AG04449 (cell line): Measurements from ENCODE around the gene CHRDL2.

Source experiments
- CTCF ChIA-PET: fragments of 350-600 bp; formaldehyde crosslinking; extraction: SDS; loops from one replicate; lab custom pipeline; 2021; ENCODE audit warnings: antibody characterized with exemption; lab: Yijun Ruan, JAX
- POLR2A ChIA-PET: fragments of 400-600, 350-600 bp; formaldehyde crosslinking; extraction: SDS; loops from one replicate; lab custom pipeline; 2020; ENCODE audit warnings: antibody characterized with exemption, inconsistent platforms; lab: Yijun Ruan, JAX
- DNase-seq: peaks from one replicate; pipeline ENCODE4 v3.0.0-alpha.2; 2010; ENCODE audit warnings: low read depth, low spot score
- H3K4me3 ChIP-seq: 2 replicates; pipeline ENCODE4 v1.5.1; 2011; ENCODE audit warnings: low read depth, mild to moderate bottlenecking, control low read depth, low read length
- TF ChIP-seq, protein P1 (sequence below): IDR thresholded peaks from one replicate; pipeline ENCODE4 v1.5.1; 2011; ENCODE audit warnings: mild to moderate bottlenecking, moderate library complexity, low read length, control low read depth, inconsistent platforms; ENCODE audit not compliant: insufficient read depth; ENCODE audit errors: missing control alignments

CHRDL2 gene

DNA sequence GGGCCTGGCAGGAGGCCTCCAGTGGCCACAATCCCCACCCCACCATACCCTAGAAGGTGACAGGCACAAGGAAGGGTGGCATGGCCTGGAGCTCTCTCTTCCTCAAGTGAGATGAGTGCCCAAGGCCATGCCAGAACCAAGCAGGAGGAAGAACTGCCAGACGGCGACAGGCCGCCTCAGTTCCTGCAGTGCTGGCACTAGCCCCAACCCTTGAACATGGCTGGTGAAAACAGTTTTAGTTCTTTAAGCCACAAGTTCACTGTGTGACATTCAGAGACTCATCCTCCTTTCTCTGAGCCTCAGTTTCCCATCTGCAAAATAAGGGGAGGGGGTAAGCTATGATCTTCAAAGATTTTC lies 9.8 kb downstream of the CHRDL2 start:
- CTCF ChIA-PET = interaction anchor here (1.2 to 12.6 kb wide), 5 partner anchors 8 to 107 kb away, joined by 3 to 305 read pairs (median 10); no protein-coding TSS in a partner anchor
- POLR2A ChIA-PET = no interaction called here
- DNase-seq = no peak
- no peak overlapping the region for H3K4me3 ChIP-seq
- TF ChIP-seq, protein P1, sequence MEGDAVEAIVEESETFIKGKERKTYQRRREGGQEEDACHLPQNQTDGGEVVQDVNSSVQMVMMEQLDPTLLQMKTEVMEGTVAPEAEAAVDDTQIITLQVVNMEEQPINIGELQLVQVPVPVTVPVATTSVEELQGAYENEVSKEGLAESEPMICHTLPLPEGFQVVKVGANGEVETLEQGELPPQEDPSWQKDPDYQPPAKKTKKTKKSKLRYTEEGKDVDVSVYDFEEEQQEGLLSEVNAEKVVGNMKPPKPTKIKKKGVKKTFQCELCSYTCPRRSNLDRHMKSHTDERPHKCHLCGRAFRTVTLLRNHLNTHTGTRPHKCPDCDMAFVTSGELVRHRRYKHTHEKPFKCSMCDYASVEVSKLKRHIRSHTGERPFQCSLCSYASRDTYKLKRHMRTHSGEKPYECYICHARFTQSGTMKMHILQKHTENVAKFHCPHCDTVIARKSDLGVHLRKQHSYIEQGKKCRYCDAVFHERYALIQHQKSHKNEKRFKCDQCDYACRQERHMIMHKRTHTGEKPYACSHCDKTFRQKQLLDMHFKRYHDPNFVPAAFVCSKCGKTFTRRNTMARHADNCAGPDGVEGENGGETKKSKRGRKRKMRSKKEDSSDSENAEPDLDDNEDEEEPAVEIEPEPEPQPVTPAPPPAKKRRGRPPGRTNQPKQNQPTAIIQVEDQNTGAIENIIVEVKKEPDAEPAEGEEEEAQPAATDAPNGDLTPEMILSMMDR = no peak

DNA sequence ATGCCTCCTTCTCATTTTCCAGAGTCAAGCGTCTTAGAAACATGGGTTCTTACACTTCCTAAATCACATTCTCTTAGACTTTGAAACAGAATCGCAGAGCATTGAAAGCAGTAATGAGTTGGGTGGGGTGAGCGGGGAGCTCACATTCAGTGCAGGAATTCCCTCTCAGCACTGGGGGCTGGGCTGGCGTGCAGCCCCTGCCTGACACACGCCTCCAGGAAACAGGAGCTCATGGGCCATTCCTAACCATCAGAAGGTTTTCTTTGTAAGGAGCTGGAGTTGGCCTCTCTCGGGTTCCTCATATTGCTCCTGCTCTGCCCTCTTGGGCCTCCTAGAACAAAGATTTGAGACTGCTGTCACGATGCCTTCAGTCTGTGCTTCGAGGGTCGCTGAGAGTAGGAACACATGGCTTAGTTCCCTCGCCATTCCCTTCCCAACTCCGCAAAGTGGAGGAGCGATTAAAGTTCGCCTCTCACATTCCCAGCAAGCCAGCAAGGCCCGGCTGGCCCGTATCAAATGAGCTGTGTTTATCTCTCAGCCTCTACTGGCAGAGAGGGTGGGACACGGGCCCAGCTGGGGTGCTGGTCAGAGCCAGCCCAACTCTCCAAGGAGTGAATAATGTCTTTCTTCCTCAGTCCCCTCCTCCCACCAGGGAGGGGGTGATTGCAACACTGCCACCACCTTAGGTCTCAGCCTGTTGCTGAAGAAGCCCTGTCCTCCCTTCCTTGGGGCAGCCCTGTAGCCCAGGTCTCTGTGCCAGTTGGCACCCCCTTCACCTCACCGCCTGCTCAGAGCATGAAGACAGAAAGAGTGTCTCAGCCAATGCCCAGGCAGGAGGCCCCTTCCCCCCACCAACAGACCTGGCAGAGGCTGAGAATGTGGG lies 10.4 kb downstream of the CHRDL2 start:
- ChIA-PET CTCF (interaction anchor here (0.6 to 12.6 kb wide), 11 partner anchors 8 to 268 kb away, joined by 3 to 305 read pairs (median 4); no protein-coding TSS in a partner anchor), POLR2A (no interaction called here)
- DNase-seq = no peak
- no peak overlapping the region for H3K4me3 ChIP-seq
- TF ChIP-seq, protein P1 = no peak

DNA sequence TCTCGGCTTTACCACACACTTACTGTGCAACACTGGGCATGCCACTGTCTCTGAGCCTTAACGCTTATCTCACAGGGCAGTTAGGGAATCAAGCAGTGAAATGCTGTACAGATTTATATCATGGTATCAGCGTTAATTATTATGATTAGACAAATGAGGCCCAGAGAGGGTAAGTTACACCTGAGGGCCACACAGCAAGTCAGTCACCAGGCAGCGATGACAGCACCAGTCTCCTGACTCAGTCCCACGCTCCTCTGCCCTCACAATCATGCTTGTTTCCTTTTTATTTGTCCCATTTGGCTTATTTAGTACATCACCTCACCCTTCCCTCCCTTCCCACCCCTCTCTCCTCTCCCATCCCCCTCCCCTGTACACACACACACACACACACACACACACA lies 12.2 kb downstream of the CHRDL2 start:
- CTCF ChIA-PET = interaction anchor here (12.6 kb wide), 1 partner anchor 16 kb away, joined by 305 read pairs; no protein-coding TSS in a partner anchor
- TF ChIP-seq, protein P1 = no peak

DNA sequence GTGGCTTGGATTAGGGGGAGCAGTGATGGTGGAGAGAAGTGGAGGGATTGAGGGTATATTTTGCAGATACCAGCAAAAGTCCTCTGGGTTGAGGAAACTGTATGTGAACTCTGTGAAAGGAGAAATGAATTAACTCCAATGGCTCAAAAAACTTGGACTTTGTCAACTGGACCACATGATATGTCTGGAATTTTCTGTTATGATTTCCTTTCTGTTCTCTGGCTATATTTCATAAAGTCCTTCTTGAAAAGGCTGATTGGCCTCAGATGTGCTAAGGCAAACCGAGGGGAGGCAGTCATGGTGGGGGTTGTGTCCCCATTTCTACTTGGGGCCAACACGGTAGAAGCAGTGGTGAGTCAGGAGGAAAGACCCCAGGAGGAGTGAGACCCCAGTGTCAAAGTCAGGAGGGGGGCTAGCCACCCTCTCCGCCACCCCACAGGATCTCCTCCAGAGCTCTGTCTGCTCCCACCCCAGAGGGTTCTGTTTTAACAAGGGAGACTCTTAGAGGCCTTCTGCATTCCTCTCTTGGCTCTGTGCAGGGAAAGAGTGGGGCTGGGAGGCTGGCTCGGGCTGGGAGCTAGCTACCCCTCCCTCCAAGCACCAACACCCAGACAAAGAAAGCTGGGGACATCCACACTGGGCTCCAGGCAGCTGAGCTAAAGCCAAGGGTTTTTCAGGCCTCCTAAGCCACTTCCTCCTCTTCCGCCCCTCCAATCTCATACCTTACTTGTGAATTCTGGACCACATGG lies 13.8 kb downstream of the CHRDL2 start:
- no peak for DNase-seq
- H3K4me3 ChIP-seq = no peak overlapping the region
- TF ChIP-seq, protein P1 = no peak
- POLR2A ChIA-PET = no interaction called here
- CTCF ChIA-PET = interaction anchor here (3.9 to 4.5 kb wide), 2 partner anchors 9 to 15 kb away, joined by 31 to 38 read pairs; no protein-coding TSS in a partner anchor

More for the DNA sequence above, 12.2 kb downstream of the CHRDL2 start:
- no peak overlapping the region for H3K4me3 ChIP-seq
- POLR2A ChIA-PET = no interaction called here
- no peak for DNase-seq

DNA sequence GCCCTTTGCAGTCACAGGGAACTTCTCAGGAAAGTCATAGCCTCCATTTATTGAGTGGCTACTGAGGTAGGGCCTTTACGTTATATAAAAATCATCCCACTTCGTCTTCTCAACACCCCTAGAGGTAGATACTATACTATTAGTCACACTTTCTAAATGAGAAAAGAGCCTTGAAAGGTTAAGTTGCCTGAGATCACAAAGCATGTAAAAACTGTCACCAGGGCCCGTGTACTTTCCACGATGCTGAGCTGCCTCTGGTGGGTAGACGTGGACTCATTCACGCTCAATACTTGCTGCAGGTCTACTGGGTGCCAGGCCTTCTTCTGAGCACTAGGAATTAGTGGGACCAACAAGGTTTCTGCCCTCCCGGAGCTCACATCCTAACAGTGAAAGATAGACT lies 16.3 kb downstream of the CHRDL2 start:
- CTCF ChIA-PET = interaction anchor here (0.6 to 4.5 kb wide), 3 partner anchors 11 to 261 kb away, joined by 3 to 38 read pairs (median 31); no protein-coding TSS in a partner anchor
- TF ChIP-seq, protein P1 = no peak
- no peak for DNase-seq
- POLR2A ChIA-PET = no interaction called here
- H3K4me3 ChIP-seq = no peak overlapping the region
